ENCODE results near the gene C4A.

GRCh38 chr6:31940256-31940664 lies 41.6 kb upstream of the C4A start:
- TF ChIP-seq POLR2A (IDR thresholded peaks at IDR 0.05; ENCODE audit: insufficient read depth in 1 of 2, low read depth in 2 of 2, low read length in 2 of 2) (no peak), ATF7 (IDR thresholded peaks at IDR 0.05) (no peak), ATF7 (CRISPR knock-in tag; IDR thresholded peaks at IDR 0.05) (no peak)

Data from HepG2 (cell line).